ENCODE data around the gene MARCOL. TPM values are rescaled to one million over a fixed set of nuclear protein-coding genes. Genes with fewer than 3 reads are reported as not detected.

The MARCOL gene
- total and polyA plus RNA-seq, 10 of the 15 experiments (the other 5 are each of a cell fraction or from before 2014, with no cell fraction given), result 1.4 TPM; not detected in 9

GRCh38 chr5:148224117-148224742, 14.1 kb upstream of the MARCOL start (continued):
- no peak for TF ChIP-seq ZBTB40 (IDR thresholded peaks at IDR 0.05; ENCODE audit: borderline replicate concordance)
- no peak for TF ChIP-seq ZNF592 (IDR thresholded peaks at IDR 0.05)
- TF ChIP-seq CEBPB (IDR thresholded peaks at IDR 0.05; ENCODE audit: borderline replicate concordance in 1 of 2, low read depth in 2 of 2, low read length in 2 of 2), result no peak
- no peak for TF ChIP-seq JUNB (IDR thresholded peaks at IDR 0.05)
- TF ChIP-seq SMC3 (IDR thresholded peaks at IDR 0.05; ENCODE audit: borderline replicate concordance, low read length), result no peak
- TF ChIP-seq SUZ12 (IDR thresholded peaks at IDR 0.05; ENCODE audit: unreplicated experiment), result no peak
- no peak for TF ChIP-seq NR2C2 (IDR thresholded peaks at IDR 0.05; ENCODE audit: borderline replicate concordance, control insufficient read depth, insufficient read length, low read depth)

All from GM12878 (cell line).